SK-N-MC (cell line): Measurements from ENCODE around the gene ORM2.

Experiments
- EZH2 ChIP-seq: fragments of 200-600 bp; sonication (generic); IDR thresholded peaks from one replicate; pipeline ENCODE4 v1.6.1; 2017; ENCODE audit warnings: antibody characterized with exemption
- POLR2AphosphoS5 ChIP-seq: IDR thresholded peaks from 2 replicates; pipeline ENCODE4 v1.6.1; 2012; ENCODE audit warnings: mild to moderate bottlenecking, low read depth, low read length, borderline replicate concordance

DNA sequence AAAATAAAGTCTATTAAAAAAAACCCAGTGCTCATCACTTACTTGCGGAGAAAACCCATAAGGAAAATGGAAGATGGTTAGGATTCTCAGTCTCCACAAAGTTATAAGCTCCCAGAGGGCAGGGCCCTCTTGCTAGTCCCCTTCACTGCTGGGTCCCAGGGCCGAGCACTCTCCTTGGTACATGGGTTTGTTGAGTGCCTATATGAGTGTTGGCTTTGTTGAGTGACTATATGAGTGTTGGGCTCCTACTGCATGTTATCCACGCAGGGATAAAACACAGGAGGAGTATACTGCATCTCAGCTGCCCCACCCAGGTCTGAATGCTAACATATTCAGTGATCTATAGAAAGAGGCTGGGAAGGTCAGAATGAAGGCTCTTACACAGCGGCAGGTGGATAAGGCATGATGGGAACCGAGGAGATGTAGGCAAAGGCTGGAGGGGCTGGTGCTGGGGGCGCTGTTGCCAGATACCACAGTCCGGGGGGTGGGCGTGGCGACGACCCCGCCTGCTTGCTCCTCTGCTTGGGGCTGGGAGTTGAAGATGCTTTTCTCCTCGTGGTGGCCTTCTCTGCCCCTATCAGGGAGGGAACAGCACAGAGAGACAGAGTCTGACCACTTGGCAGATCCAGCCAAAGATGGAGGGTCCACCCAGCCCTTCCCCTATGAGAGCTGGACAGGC lies 11.6 kb downstream of the ORM2 start:
- TF ChIP-seq EZH2: no peak
- no peak for TF ChIP-seq POLR2AphosphoS5
